HG03175 (cell line): ENCODE results near the gene PPP1R3D.

Experiments
- ATAC-seq: cut with Tn5 transposase; IDR thresholded peaks from one replicate; pipeline ENCODE4 v1.9.1; 2021; ENCODE audit warnings: mild to moderate bottlenecking, moderate library complexity; ENCODE audit not compliant: unreplicated experiment

PPP1R3D gene

DNA sequence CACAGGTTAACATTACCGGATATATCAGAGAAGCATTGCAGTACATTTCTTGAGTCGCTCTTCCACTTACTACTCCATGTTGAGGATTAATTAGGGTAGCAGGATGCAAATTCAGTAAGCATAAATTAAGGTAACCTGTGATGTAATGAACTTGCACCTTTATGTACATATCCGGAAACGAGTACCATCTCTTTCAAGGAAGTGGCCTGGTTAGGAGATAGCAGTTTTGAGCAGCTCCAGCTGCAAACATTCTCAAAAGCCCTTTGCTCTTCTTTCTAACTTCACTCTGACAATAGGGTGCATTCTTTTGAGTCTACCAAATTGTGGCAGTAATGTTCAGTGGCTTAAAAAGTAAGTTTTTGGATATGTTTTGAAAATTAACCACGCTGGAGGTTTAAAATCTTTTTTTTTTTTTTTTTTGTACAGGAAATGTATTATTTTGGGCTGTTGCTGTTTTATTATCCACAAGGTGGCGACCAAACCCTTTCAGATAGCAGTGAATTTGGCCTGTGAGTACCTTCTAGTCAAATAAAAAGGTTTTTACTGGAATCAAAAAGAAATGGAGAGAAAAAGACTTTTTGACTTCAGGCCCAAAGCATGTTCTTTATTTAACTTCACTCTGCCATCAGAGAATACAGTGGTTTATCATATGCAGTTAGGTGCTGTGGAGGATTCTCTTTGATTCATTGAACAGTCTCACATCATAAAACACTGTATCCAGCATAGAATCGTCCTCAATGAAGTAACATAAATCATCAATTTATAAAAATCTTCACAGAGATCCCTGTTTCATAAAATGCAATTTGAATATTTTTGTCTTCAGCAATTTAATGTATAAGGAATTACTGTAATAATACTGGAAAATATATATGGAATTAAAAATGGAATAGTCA is 9.0 kb upstream of the PPP1R3D start:
- peak; percentile 59 for ATAC-seq

- no peak for ATAC-seq
Measured at GRCh38 chr20:59948212-59948611, 8.1 kb upstream of the PPP1R3D start.

GRCh38 chr20:59947376-59947775 is 7.3 kb upstream of the PPP1R3D start:
- no peak for ATAC-seq

- ATAC-seq: no peak
Measured at GRCh38 chr20:59945731-59946130, 5.6 kb upstream of the PPP1R3D start.

GRCh38 chr20:59945175-59945574 is 5.1 kb upstream of the PPP1R3D start:
- ATAC-seq: no peak

DNA sequence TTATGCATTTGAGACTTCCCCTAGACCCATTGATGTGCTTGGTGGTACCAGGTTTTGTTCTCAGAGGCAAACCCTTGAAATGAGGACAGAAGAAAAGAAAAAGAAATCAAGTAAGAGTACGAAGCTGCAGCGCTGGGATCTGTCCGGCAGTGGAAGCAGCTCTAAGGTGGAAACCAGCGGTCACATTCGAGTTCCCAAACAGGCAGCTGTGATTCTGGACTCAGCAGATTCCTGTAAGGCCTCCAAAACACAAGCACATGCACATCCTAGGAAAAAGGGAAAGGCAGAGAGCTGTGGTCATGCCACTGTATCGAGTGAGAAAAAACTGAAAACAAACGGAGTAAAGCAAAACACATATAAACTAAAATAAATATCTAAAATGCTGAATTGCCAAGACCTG is 4.6 kb upstream of the PPP1R3D start:
- ATAC-seq: no peak

- no peak for ATAC-seq
Measured at GRCh38 chr20:59942245-59942644, 2.1 kb upstream of the PPP1R3D start.

- no peak for ATAC-seq
Measured at GRCh38 chr20:59940956-59941294, 820 bp upstream of the PPP1R3D start.

DNA sequence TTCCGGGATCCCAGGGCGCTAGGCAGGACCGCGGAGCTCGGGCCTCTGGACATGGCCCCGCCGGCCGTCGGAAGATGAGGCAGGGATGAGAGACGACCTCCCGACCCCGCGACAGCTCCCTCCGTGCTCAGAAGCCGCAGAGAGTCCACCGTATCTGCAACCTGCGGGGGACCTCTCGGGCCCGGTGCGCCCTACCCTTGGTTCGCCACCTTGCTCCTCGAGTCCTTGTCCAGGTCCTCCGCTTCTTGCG is 301 bp downstream of the PPP1R3D start:
- peak; percentile 26 for ATAC-seq

DNA sequence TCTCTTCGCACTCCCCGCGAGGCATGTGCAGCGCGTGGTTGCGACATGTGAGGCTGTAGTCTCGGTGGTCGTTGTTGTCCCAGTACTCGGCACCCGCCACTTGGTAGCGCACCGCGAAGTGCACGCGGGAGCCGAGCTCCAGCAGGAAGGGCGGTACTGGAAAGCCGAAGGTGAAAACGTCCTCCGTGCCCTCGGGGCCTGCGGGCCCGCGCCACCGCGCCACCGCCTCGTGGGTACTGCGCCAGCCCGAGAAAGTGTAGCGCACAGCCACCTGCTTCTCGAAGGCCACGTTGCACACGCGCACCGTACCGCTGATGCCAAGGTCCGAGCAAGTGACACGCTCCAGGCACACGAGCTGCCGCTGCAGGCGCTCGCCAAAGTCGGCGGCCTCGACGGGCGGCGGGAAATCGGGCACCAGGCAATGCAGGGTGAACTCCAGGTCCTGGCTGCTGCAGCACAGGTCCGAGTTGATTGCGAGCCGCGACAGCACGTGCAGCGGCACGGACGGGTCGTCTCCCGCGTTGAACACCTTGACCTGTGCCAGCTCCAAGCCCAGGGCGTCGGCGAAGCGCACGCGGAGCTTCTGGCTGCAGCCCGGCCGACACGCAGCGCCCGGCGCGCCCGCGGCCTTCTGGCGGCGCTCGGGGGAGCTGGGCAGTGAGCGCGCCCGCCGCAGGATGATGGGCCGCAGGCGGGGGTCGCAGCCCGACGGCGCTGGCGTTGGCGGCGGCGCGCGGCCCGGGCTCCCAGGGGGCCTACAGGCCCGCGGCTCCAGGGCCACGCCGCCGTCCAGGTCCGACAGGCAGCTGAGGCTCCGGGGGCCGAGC is 840 bp downstream of the PPP1R3D start:
- no peak for ATAC-seq

GRCh38 chr20:59938696-59939051 is 1.4 kb downstream of the PPP1R3D start:
- no peak for ATAC-seq

DNA sequence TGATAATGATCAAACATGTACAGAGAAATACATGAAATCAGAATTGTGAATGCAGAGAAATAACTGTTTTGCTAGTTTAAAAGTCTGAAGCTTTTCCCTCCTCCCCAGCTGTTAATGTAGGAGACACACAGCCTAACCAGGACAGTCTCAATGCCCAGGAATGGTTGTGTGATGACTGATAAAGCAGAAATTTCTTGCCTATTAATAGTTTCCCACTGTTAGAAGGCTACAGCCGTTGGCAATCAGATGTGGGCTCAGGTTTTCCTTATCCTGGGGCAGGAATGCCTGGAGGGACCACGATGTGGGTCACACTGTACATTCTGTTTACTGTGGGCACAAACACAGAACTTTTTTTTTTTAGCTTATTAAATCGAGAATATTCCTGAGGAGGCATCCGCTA is 1.9 kb downstream of the PPP1R3D start:
- no peak for ATAC-seq

GRCh38 chr20:59937150-59937549 is 3.0 kb downstream of the PPP1R3D start:
- no peak for ATAC-seq

DNA sequence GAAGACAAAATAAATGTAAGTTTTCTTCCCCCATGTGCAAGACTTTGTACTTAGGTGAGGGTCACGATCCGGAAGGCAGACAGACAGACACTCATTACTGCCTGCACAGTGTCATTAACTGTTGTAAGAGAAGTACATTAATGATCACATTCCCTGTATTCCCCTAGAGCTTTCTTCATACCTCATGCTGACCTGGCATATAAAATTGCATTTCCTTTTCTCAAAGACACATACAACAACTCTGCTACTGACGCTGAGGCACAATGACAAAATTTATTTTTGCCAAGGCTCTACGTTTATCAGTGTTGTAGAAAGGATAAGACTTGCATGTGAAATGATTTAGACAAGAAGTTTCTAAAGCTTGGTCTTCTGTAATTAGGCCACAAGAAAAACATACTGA is 3.7 kb downstream of the PPP1R3D start:
- ATAC-seq: no peak

- ATAC-seq: no peak
Measured at GRCh38 chr20:59935457-59936185, 4.5 kb downstream of the PPP1R3D start.

DNA sequence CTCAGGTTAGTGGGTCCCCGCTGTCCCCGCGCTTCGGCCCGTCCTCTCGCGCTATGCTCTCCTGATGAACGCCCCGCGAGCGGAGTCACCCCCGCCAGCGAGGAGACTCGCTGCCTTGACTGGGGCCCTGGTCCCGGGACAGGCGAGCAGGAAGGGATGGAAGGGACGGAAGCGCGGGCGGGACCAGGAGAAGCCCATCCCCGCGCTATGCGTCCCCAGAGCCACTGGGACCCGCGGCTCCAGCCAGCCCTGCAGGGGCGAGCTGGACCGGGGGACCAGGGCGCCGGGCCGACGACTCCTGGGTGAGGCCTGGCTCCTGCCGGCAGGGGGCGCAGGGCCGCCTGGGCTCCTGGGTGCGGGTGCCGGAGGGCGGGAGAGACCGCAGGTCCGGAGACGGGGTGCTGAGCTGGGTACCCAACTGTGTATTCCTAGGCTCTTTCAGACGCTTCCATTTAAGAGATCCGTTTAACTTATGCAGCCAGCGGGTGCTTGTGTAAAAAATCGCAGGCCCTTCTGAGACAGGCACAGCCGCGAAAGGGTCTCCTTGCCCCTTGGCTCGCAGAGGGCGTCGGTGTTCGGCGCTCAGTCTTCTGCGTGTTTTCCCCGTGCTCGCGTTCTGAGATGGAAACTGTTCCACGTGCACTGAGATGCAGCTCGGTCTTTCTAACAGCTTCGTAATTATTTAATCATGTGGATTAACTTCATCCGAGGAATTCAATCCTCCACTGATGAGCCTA is 6.1 kb downstream of the PPP1R3D start:
- peak; percentile 90 for ATAC-seq

DNA sequence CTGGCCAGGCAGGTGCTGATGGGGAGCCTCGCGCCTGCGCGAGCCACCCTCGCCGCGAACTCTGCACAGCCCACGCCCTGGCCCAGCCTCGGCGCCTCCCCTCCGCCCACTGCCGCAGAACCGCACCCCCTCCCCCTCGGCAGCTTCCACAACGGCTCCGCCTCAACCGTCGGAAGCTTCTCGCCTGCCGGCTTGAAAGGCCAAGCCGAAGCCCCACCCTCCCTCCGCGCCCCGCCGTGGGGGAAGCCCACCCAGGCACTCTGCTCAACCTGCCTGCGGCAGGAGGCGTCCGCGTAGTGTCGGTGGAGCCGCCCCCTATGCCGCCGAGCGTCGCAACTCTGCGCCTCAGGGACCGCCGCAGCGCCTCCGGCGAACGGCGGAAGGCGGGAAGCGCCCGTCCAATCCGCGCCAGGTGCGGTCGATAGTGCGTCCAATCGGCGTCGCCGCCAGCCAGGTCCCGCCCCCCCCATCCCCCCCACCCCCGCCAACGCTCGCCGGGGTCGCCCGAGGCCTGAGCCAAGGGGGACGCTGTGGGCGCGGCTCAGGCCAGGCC is 6.7 kb downstream of the PPP1R3D start, which contains the start of gene SYCP2:
Gene SYCP2, minus strand, starts transcription at position 342 of the 553 bp plus-strand sequence. CDS start 11,224 bp downstream, outside the sequence.
- ATAC-seq: peak; percentile 34

DNA sequence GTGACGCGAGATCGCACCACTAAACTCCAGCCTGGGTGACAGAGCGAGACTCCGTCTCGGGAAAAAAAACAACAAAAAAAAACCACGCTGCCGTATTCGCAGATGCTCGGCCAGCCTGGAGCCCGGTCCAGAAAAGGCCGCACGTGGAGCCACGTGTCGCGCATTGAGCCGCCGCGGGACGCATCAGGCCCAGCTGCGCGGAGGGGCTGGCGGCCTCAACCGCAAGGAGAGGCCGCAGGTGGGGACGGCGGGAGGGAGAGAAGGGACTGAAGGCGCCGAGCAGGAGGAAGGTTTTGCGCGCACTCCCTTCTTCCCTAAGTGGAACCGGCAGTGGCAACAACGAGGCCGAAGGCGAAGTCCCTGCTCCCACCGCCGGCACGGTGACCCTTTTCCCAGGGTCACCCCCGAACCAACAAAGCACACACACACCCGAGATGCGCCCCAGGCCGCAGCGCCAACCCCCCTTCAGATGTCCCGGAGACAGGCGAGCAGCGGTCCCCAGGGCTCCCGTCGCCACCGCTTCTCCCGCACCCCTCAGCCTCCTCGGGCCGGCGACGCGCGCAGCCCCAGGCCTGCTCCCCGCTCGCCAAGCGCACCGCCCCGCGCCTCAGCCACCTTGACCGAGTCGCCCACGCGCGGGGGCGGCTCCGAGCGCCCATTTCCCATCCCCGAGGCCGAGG is 7.3 kb downstream of the PPP1R3D start:
- ATAC-seq: no peak

GRCh38 chr20:59931511-59932312 is 8.4 kb downstream of the PPP1R3D start:
- ATAC-seq: no peak
